ENCODE measurements around the gene NFYC.
A peak's percentile ranks its signal among the peaks of the same experiment; 100 is the strongest.

The NFYC gene

GRCh38 chr1:40703316-40703715, 11.8 kb downstream of the NFYC start:
- no peaks in the 10 kb centered on the region for H3K36me3 ChIP-seq (replicated peaks)
- peak overlapping the region; percentile 39 for H3K27ac ChIP-seq
- H3K27me3 ChIP-seq (replicated peaks): no peaks in the 10 kb centered on the region
- TF ChIP-seq CTCF (IDR thresholded peaks at IDR 0.05; ENCODE audit: low read depth, low read length, missing control alignments): peak; percentile 13
- peak; percentile 67 for DNase-seq
- in situ Hi-C loops (cut with HindIII; ENCODE audit: low pct_ligation_motif_present, low sequenced_read_pairs): no loop called here
- no peak overlapping the region for H3K4me3 ChIP-seq (ENCODE audit: low read depth, low read length)

DNA sequence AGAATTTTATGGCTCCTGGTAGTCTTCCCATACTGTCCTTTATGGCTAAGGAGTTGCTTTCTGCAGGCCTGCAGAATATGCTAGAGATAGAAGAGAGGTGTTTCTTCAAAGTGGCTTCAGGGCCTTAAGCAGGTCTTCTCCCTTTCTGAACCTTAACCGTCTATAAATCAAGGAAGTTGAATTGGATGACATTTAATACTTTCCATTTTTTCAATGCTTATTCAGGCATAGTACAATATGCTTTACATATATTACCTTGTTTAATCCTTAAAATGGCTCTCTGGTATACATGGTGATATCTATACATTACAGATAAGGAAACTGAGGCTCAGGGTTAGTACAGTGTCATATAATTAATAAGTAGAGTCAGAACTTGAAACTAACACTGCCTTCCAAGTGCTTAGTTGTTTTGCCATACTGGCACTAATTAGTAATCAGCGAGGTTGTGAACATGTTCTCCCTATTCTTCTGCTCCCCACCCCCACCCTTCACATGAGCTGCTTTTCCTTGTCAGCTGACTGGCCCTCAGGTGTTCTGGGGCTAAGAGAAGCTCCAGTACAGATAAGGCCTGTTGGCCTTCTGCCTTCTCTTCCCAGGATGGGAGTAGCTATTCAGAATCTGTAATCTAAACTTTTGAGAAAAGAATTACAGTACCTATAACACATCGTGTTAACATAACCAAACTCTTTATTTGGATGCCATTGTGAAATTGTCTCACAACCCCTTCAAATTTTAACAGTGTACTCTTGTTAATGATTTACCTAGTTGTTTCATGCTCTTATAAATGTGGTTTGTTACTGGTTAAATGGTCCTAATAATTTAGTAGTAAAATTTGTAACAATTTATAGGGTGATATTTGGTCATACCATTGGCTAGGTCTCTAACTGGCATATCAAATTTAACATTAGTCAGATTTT, 13.6 kb downstream of the NFYC start:
- no peak for TF ChIP-seq CTCF (IDR thresholded peaks at IDR 0.05; ENCODE audit: low read depth, low read length, missing control alignments)
- Histone ChIP-seq H3K27ac (no peak overlapping the region), H3K4me3 (ENCODE audit: low read depth, low read length) (no peak overlapping the region), H3K27me3 (replicated peaks) (no peaks in the 10 kb centered on the region), H3K36me3 (replicated peaks) (no peaks in the 10 kb centered on the region)
- no peak for DNase-seq
- in situ Hi-C loops (cut with HindIII; ENCODE audit: low pct_ligation_motif_present, low sequenced_read_pairs): no loop called here

- no peak for DNase-seq
- in situ Hi-C loops (cut with HindIII; ENCODE audit: low pct_ligation_motif_present, low sequenced_read_pairs): no loop called here
- Histone ChIP-seq H3K4me3 (ENCODE audit: low read depth, low read length) (no peak overlapping the region), H3K36me3 (replicated peaks) (no peaks in the 10 kb centered on the region), H3K27ac (no peak overlapping the region), H3K27me3 (replicated peaks) (no peaks in the 10 kb centered on the region)
- TF ChIP-seq CTCF (IDR thresholded peaks at IDR 0.05; ENCODE audit: low read depth, low read length, missing control alignments): no peak
These were observed 15.1 kb downstream of the NFYC start for GRCh38 chr1:40706626-40707025.

- Histone ChIP-seq H3K4me3 (ENCODE audit: low read depth, low read length) (peak overlapping the region; percentile 75), H3K27me3 (replicated peaks) (no peaks in the 10 kb centered on the region), H3K27ac (peak overlapping the region; percentile 76), H3K36me3 (replicated peaks) (no peaks in the 10 kb centered on the region)
- DNase-seq: no peak
- TF ChIP-seq CTCF (IDR thresholded peaks at IDR 0.05; ENCODE audit: low read depth, low read length, missing control alignments): no peak
- in situ Hi-C loops (cut with HindIII; ENCODE audit: low pct_ligation_motif_present, low sequenced_read_pairs): no loop called here
These were observed 17.2 kb downstream of the NFYC start for GRCh38 chr1:40708750-40709099.

DNA sequence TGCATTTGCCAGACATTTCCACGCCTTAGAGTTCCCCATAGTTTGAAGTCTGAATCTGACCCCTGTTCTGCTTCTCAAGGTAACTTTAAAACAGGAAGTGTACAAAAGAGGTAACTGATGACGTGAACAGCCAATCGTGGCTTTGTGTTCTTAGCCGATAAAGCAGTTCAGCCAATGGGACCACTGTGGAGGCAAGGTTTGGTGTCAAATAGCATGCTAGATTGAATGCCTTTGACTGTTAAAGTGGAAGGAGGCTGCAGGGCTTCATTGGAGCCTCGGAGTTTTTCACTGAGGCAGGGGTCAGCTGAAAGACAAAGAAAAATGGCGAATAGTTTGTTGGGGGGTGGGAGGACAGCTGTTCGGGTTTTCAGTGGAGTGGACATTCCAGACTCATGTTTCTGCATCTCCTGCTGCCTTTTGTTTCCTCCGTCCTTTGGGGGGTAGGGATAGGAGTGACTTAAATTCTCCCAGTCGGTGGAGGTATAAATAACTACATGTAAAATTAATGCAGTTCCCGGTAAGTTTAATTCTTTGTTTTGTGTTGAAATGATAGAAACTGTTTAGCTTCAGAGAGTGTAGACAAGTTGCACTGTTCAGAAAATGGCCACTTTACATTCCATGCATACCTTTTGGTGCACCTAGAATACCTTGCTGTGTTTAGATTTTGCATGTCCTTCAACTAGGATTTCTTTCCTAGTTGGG, 17.7 kb downstream of the NFYC start:
- H3K36me3 ChIP-seq (replicated peaks): no peaks in the 10 kb centered on the region
- DNase-seq: peak; percentile 98
- no peaks in the 10 kb centered on the region for H3K27me3 ChIP-seq (replicated peaks)
- TF ChIP-seq CTCF (IDR thresholded peaks at IDR 0.05; ENCODE audit: low read depth, low read length, missing control alignments): no peak
- H3K4me3 ChIP-seq (ENCODE audit: low read depth, low read length): peak overlapping the region; percentile 75
- in situ Hi-C loops (cut with HindIII; ENCODE audit: low pct_ligation_motif_present, low sequenced_read_pairs): no loop called here
- H3K27ac ChIP-seq: peak overlapping the region; percentile 76

Data from brain microvascular endothelial cell (primary cell).